ENCODE results near the gene ISLR.

DNA sequence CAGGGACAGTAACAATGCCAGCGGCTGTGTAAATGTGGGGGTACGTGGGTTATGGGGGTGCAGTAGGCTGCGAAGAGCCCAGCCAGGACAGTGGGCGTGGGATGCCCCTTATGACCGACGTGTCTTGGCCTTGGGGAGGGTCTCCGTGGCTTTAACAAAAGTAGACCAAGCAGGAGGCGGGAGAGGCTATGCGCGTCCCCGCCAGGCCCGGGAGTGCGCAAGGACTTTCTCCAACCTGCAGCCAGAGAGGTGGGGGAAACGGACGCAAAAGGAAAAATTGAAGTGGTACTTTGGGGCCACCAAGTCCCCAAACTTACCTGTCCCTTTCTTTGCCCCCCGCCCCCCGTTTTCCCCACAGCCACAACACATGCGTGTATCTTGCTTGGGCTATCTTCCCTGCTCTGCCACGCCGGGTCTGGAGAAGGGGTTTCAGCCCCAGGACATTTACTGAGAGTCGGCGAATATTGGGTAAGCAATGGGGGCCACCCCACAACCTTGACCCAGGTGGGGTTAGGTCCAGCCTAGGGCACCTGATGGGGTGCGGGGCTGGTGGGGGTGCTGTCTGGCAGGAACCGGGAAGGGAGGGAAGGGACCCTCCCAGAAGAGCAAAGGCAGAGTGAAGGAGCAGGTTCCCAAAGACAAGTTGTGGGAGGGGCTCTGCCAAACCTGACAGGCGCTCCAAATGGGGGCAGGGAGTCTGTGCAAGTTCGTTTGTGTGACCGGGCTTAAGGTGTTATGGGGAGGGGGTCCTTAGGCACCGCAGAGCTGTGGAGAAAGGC is 42.5 kb upstream of the ISLR start:
- TF ChIP-seq CHD2 (IDR thresholded peaks at IDR 0.05; ENCODE audit: low read length, partially characterized antibody) = no peak
- TF ChIP-seq EP300 (IDR thresholded peaks at IDR 0.05) = no peak
- TF ChIP-seq, protein P1, sequence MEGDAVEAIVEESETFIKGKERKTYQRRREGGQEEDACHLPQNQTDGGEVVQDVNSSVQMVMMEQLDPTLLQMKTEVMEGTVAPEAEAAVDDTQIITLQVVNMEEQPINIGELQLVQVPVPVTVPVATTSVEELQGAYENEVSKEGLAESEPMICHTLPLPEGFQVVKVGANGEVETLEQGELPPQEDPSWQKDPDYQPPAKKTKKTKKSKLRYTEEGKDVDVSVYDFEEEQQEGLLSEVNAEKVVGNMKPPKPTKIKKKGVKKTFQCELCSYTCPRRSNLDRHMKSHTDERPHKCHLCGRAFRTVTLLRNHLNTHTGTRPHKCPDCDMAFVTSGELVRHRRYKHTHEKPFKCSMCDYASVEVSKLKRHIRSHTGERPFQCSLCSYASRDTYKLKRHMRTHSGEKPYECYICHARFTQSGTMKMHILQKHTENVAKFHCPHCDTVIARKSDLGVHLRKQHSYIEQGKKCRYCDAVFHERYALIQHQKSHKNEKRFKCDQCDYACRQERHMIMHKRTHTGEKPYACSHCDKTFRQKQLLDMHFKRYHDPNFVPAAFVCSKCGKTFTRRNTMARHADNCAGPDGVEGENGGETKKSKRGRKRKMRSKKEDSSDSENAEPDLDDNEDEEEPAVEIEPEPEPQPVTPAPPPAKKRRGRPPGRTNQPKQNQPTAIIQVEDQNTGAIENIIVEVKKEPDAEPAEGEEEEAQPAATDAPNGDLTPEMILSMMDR (IDR thresholded peaks at IDR 0.05) = no peak
- TF ChIP-seq POLR2A (IDR thresholded peaks at IDR 0.05; ENCODE audit: low read length) = no peak
- TF ChIP-seq POLR2AphosphoS2 (conservative IDR thresholded peaks at IDR 0.05; ENCODE audit: low read length) = no peak
- no peak for TF ChIP-seq MYC (IDR thresholded peaks at IDR 0.05; ENCODE audit: borderline replicate concordance, low read length)
- no peak for TF ChIP-seq JUNB (IDR thresholded peaks at IDR 0.05)
- TF ChIP-seq SREBF2 (IDR thresholded peaks at IDR 0.05) = no peak
- TF ChIP-seq GATA3 (IDR thresholded peaks at IDR 0.05; ENCODE audit: borderline replicate concordance) = no peak
- no peak for TF ChIP-seq HOXB5 (CRISPR knock-in tag; IDR thresholded peaks at IDR 0.05)
- TF ChIP-seq MAZ (IDR thresholded peaks at IDR 0.05; ENCODE audit: borderline replicate concordance, low read depth, low read length) = no peak
- no peak for TF ChIP-seq EHMT2 (IDR thresholded peaks at IDR 0.05; ENCODE audit: low read depth)

All from A549 (cell line).